Thoracic aorta (tissue), 2 donors: Measurements from ENCODE around the gene RBM41. TPM values are rescaled to one million over a fixed set of nuclear protein-coding genes. Genes with fewer than 3 reads are reported as not detected.

Experiments used
- ATAC-seq: fragments of 150-250 bp; one replicate; pipeline ENCODE4 v1.8.0; 2017; ENCODE audit warnings: low read depth; ENCODE audit not compliant: insufficient number of reproducible peaks, low FRiP score
- DNase-seq: peaks from one replicate; pipeline ENCODE4 v3.0.0-alpha.2; 2020; ENCODE audit warnings: low spot score
- H3K27ac ChIP-seq, 2 donors: fragments of 200-600 bp; sonication (generic); 1 replicate in 1 of 2; 2 replicates in 1 of 2; pipeline ENCODE4 v1.5.1; 2016; ENCODE audit warnings: mild to moderate bottlenecking in 2 of 2, moderate library complexity in 2 of 2
- H3K27me3 ChIP-seq: fragments of 200-600 bp; sonication (generic); replicated peaks from 2 replicates; pipeline ENCODE4 v1.6.0; 2016; ENCODE audit warnings: mild to moderate bottlenecking; ENCODE audit not compliant: insufficient read depth
- H3K36me3 ChIP-seq: fragments of 200-600 bp; sonication (generic); one replicate; pipeline ENCODE4 v1.5.1; 2016
- H3K4me1 ChIP-seq, 2 donors: fragments of 200-600 bp; sonication (generic); 1 replicate in 1 of 2; 2 replicates in 1 of 2; pipeline versions ENCODE4 v1.5.1 to v1.6.0; 2016; ENCODE audit warnings: low read depth in 2 of 2, mild to moderate bottlenecking in 1 of 2; ENCODE audit not compliant: control insufficient read depth in 1 of 2
- H3K4me3 ChIP-seq: fragments of 200-600 bp; sonication (generic); 2 replicates; pipeline ENCODE4 v1.5.1; 2016; ENCODE audit warnings: mild to moderate bottlenecking
- H3K9me3 ChIP-seq: fragments of 200-600 bp; sonication (generic); 2 replicates; pipeline ENCODE4 v1.5.1; 2016
- total RNA-seq, 2 donors: library from RNA; depleted of rRNA; stranded (reverse); fragments of >200 nt; gene quantifications; one replicate each; pipeline versions ENCODE4 v1.1.0 to v1.2.3, GENCODE V29; 2016
- TF ChIP-seq, protein P1 (sequence below): fragments of 200-600 bp; sonication (generic); IDR thresholded peaks from one replicate; pipeline ENCODE4 v1.5.1; 2019; ENCODE audit warnings: antibody characterized with exemption

The RBM41 gene
- total RNA-seq, 2 donors from 2014 or later, result 17.2 to 19.4 TPM

DNA sequence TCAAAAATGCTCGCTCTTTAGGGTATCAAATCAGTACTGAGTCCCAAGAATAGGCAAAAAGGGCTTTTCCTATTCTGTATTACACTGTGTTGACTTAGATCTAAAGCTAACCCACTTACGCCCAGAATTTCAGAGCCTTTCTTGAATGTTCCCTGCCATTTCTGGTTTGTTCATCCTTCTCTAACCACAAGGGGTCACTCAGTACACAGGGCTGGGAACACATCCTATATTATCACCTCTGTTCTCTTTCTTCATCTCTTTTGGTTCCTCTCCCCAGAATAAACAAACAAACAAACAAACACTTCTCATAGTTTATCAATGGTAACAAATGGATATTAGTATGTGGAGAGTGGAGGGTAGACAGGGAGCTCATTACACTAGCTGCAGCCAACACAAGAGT is 93.1 kb downstream of the RBM41 start:
- ATAC-seq, result no peak
- no peaks in the 10 kb centered on the region for H3K27me3 ChIP-seq

GRCh38 chrX:107014936-107015335 is 103.7 kb downstream of the RBM41 start:
- Histone ChIP-seq H3K4me1 (no peaks in the 10 kb centered on the region), H3K9me3 (no peaks in the 10 kb centered on the region), H3K27me3 (no peaks in the 10 kb centered on the region), H3K4me3 (no peak overlapping the region), H3K36me3 (no peaks in the 10 kb centered on the region), H3K27ac (no peak overlapping the region)
- DNase-seq (no peak), ATAC-seq (no peak)
- TF ChIP-seq, protein P1, sequence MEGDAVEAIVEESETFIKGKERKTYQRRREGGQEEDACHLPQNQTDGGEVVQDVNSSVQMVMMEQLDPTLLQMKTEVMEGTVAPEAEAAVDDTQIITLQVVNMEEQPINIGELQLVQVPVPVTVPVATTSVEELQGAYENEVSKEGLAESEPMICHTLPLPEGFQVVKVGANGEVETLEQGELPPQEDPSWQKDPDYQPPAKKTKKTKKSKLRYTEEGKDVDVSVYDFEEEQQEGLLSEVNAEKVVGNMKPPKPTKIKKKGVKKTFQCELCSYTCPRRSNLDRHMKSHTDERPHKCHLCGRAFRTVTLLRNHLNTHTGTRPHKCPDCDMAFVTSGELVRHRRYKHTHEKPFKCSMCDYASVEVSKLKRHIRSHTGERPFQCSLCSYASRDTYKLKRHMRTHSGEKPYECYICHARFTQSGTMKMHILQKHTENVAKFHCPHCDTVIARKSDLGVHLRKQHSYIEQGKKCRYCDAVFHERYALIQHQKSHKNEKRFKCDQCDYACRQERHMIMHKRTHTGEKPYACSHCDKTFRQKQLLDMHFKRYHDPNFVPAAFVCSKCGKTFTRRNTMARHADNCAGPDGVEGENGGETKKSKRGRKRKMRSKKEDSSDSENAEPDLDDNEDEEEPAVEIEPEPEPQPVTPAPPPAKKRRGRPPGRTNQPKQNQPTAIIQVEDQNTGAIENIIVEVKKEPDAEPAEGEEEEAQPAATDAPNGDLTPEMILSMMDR, result no peak

More for the DNA sequence above, 93.1 kb downstream of the RBM41 start:
- Histone ChIP-seq H3K9me3 (no peaks in the 10 kb centered on the region), H3K36me3 (no peaks in the 10 kb centered on the region), H3K27ac (no peak overlapping the region), H3K4me1 (no peaks in the 10 kb centered on the region), H3K4me3 (no peak overlapping the region)
- no peak for DNase-seq
- TF ChIP-seq, protein P1, result no peak

Other genes with a start within 250 kb of the RBM41 start
- not detected for gene RIPPLY1, start 215.5 kb downstream of the RBM41 start, total RNA-seq
- not detected for gene CLDN2, start 198.4 kb downstream of the RBM41 start, total RNA-seq
- 10 to 100 TPM; 10.4 to 28.4 TPM for gene MORC4, start 118.6 kb downstream of the RBM41 start, total RNA-seq
- gene NUP62CL, start 87.6 kb upstream of the RBM41 start, total RNA-seq, result not detected
- not detected for gene DNAAF6, start 87.8 kb upstream of the RBM41 start, total RNA-seq